HFFc6 (cell line): ENCODE data around the gene NFKBIL1. TPM values are rescaled to one million over a fixed set of nuclear protein-coding genes. Genes with fewer than 3 reads are reported as not detected.
A peak's percentile ranks its signal among the peaks of the same experiment; 100 is the strongest.

Experiments
- DNase-seq: peaks from one replicate; pipeline ENCODE4 v3.0.0-alpha.2; 2018
- H3K27ac Mint-ChIP-seq: 2 replicates; pipeline ENCODE4 v1.8.0; 2020; ENCODE audit warnings: mild to moderate bottlenecking, mixed read lengths
- H3K27me3 Mint-ChIP-seq: 2 replicates; pipeline ENCODE4 v1.8.0; 2021; ENCODE audit warnings: mild to moderate bottlenecking, moderate library complexity, mixed read lengths; ENCODE audit not compliant: insufficient read depth
- H3K36me3 Mint-ChIP-seq: 2 replicates; pipeline ENCODE4 v1.8.0; 2021; ENCODE audit warnings: low read depth, mixed read lengths
- H3K4me1 Mint-ChIP-seq: 2 replicates; pipeline ENCODE4 v1.8.0; 2020; ENCODE audit warnings: low read depth, mixed read lengths
- H3K4me3 Mint-ChIP-seq: 2 replicates; pipeline ENCODE4 v1.8.0; 2020; ENCODE audit warnings: mild to moderate bottlenecking, moderate library complexity, mixed read lengths
- H3K9me3 Mint-ChIP-seq: 2 replicates; pipeline ENCODE4 v1.8.0; 2020; ENCODE audit warnings: mild to moderate bottlenecking, mixed read lengths
- total RNA-seq, 6 experiments: library from RNA; stranded (reverse); fragmentation: NEBNext Ultra II Directional; extraction: Animal tissue kit (Norgen Biotek cat#: 25700); gene quantifications; 2 replicates in 1 of 6; 3 replicates in 5 of 6; pipeline ENCODE4 v1.2.3, GENCODE V29; 2021
- TF ChIP-seq, protein P1 (sequence below): fragments of 200-600 bp; sonication (generic); IDR thresholded peaks from 2 replicates; pipeline ENCODE4 v1.5.0; 2021; ENCODE audit warnings: antibody characterized with exemption, mild to moderate bottlenecking

The NFKBIL1 gene
- total RNA-seq, 6 experiments from 2014 or later, result 11.8 to 15.9 (median 13.6) TPM

DNA sequence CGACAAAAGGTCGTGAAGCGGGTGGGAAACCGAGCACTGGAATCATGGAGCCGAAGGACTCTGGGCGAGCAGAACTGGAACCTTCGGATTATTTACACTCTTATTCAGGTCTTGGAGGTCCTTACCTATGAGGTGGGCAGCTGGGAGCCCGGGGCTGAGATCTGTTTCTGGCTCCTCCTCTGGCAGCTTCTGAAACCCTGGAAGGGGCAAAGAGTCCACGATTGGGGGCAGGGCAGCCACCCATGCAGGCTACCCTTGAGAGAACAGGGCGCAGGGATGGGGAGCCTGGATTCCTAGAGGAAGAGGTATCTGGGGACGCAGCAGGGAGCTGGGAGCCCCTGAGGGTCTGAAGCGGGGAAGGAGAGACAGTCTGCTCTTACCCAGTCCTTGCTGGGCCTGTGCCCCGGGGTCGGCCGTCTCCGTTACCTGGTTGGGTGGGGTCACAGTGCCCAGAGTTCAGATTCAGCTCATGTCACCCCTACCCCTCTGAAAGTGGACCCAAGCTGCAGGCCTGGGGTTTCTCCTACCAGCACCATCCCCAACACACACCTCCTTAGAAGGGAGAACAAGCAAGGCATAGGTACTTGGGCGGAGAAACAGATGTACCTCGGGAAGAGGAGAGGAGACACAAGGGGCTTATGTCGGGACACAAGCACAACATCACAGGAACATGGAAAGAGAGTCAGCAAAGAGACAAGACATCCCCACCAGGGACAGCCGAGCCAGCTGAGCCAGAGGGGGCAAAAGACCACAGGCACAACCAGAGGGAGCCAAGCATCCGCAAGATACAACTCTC lies 34.2 kb downstream of the NFKBIL1 start:
- H3K4me3 Mint-ChIP-seq, result peak overlapping the region; percentile 98
- TF ChIP-seq, protein P1, sequence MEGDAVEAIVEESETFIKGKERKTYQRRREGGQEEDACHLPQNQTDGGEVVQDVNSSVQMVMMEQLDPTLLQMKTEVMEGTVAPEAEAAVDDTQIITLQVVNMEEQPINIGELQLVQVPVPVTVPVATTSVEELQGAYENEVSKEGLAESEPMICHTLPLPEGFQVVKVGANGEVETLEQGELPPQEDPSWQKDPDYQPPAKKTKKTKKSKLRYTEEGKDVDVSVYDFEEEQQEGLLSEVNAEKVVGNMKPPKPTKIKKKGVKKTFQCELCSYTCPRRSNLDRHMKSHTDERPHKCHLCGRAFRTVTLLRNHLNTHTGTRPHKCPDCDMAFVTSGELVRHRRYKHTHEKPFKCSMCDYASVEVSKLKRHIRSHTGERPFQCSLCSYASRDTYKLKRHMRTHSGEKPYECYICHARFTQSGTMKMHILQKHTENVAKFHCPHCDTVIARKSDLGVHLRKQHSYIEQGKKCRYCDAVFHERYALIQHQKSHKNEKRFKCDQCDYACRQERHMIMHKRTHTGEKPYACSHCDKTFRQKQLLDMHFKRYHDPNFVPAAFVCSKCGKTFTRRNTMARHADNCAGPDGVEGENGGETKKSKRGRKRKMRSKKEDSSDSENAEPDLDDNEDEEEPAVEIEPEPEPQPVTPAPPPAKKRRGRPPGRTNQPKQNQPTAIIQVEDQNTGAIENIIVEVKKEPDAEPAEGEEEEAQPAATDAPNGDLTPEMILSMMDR, result no peak
- H3K36me3 Mint-ChIP-seq, result no peaks in the 10 kb centered on the region
- H3K27ac Mint-ChIP-seq, result peak overlapping the region; percentile 80
- H3K9me3 Mint-ChIP-seq, result no peaks in the 10 kb centered on the region
- no peak for DNase-seq
- no peaks in the 10 kb centered on the region; the same call in 1 of the 2 replicates for H3K27me3 Mint-ChIP-seq
- peaks cover 18% of the 10 kb centered on the region for H3K4me1 Mint-ChIP-seq

DNA sequence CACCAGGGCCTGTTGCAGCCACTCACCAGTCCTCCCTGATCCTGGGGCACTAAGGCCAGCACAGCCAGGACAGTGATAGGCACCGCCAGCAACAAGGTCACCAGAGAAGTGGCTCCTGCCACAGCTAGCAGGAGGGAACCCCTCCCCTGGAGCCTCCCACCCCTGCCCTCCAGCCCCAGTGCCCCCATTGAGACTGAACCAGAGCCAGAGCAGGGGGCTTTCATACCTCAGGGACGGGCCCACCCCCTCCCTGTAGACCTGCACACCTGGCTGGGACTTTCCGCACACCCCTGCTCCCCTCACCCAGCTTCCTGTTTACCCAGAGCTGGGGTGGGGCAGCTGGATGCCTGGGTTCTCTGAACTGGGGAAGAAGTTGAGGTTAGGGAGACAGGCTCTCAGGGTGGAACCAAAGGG lies 34.8 kb downstream of the NFKBIL1 start, which contains the start of gene LTB:
Gene LTB, minus strand, starts transcription at position 195 of the 414 bp plus-strand sequence. Its CDS starts 7 bp downstream, at position 188.
- H3K27ac Mint-ChIP-seq, result peak within 1 kb of the TSS; percentile 80
- H3K4me3 Mint-ChIP-seq, result peak within 1 kb of the TSS; percentile 98
- no peaks in the 10 kb centered on the region for H3K9me3 Mint-ChIP-seq
- H3K36me3 Mint-ChIP-seq, result no peaks in the 10 kb centered on the region
- peaks cover 18% of the 10 kb centered on the region for H3K4me1 Mint-ChIP-seq
- H3K27me3 Mint-ChIP-seq, result no peaks in the 10 kb centered on the region; the same call in 1 of the 2 replicates
- DNase-seq, result no peak
- TF ChIP-seq, protein P1, result no peak

DNA sequence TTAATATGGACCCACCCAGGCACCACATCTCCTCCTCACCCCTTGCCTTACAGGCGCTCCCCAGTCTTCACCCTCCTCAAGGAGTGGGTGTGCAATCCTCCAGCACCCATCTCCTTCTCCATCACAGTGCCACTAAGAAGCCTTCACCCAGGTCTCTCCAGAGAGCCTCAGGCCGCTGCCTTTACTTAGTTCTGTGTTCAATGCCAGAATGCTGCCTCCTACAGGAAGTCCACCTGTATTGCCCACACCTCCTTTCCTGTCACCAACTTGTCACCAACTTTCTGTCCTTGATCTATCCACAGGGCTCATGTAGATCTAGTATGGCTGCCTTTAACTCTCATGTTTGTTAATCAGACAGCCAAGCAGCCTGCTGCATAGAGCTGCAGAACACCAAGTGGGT lies 38.1 kb downstream of the NFKBIL1 start:
- DNase-seq, result peak; percentile 25
- TF ChIP-seq, protein P1, result peak; percentile 75
- H3K27ac Mint-ChIP-seq, result no peak overlapping the region

DNA sequence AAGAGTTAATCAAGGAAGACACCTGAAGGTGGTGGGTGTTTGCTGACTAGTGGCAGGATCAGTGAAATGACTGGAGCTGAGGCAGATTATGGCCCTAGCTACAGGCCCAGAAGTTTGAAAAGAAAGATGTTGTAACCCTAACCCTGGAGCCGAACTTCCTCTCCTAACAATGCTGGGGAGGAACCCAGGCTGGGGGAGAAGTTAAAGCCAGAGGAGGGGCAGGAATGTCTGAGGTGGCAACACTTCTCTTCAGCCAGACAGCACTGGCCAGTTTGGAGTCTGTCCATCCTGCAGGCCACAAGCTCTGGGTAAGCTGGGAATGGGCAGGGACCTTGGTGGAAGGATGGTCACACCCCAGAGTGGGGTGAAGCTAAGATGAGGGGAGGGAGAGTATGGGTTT lies 38.6 kb downstream of the NFKBIL1 start, which contains the start of gene LST1:
Gene LST1, plus strand, starts transcription at position 270 of the 400 bp plus-strand sequence. CDS start 1,023 bp downstream, outside the sequence.
- H3K4me3 Mint-ChIP-seq, result no peak within 1 kb of the TSS
- H3K9me3 Mint-ChIP-seq, result no peaks in the 10 kb centered on the region
- no peaks in the 10 kb centered on the region for H3K27me3 Mint-ChIP-seq
- peaks cover 25% of the 10 kb centered on the region for H3K4me1 Mint-ChIP-seq
- TF ChIP-seq, protein P1, result no peak
- no peak for DNase-seq
- H3K36me3 Mint-ChIP-seq, result no peaks in the 10 kb centered on the region
- no peak within 1 kb of the TSS for H3K27ac Mint-ChIP-seq

More for the DNA sequence above, 38.1 kb downstream of the NFKBIL1 start:
- Mint-ChIP-seq H3K4me3 (no peak overlapping the region), H3K9me3 (no peaks in the 10 kb centered on the region), H3K36me3 (no peaks in the 10 kb centered on the region), H3K4me1 (peaks cover 25% of the 10 kb centered on the region), H3K27me3 (no peaks in the 10 kb centered on the region)

DNA sequence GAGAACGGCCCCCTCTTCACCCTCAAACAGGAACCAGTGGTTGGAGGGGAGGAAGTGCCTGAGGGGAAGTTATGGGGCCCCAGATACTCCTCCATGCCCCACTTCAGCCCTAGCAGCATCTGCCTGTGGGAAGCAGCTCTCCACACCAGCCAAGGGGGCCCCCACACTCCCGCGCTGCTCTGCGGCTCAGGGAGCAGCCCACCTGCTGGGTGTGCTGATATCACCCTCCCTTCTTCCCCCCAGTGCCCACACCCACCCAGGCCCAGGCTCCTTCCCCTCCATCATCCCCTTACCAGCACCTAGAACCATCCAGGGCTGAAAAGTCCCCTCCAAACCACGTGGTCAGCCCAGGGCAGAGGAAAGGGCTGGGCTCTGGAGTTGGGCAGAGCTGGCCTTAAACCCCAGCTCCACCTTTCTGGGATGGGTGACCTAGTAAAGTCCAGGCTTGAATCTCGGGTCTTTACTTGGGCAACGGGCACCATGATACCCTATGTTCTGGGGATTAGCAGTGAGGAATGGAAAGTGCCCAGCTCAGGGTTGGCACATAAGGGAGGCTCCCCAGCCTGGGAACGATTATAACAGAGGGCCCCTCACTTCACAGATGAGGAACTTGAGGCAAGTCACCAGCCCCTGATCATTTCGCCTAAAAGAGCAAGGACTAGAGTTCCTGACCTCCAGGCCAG lies 39.3 kb downstream of the NFKBIL1 start:
- Mint-ChIP-seq H3K27ac (no peak overlapping the region), H3K4me1 (peaks cover 18% of the 10 kb centered on the region), H3K36me3 (no peaks in the 10 kb centered on the region), H3K9me3 (no peaks in the 10 kb centered on the region), H3K27me3 (no peaks in the 10 kb centered on the region), H3K4me3 (no peak overlapping the region)
- TF ChIP-seq, protein P1, result no peak
- DNase-seq, result no peak
